ENCODE measurements around the gene GRHL1. TPM values are rescaled to one million over a fixed set of nuclear protein-coding genes. Genes with fewer than 3 reads are reported as not detected.

The GRHL1 gene
- total RNA-seq, 1 experiment from 2014 or later: 2.5 TPM

DNA sequence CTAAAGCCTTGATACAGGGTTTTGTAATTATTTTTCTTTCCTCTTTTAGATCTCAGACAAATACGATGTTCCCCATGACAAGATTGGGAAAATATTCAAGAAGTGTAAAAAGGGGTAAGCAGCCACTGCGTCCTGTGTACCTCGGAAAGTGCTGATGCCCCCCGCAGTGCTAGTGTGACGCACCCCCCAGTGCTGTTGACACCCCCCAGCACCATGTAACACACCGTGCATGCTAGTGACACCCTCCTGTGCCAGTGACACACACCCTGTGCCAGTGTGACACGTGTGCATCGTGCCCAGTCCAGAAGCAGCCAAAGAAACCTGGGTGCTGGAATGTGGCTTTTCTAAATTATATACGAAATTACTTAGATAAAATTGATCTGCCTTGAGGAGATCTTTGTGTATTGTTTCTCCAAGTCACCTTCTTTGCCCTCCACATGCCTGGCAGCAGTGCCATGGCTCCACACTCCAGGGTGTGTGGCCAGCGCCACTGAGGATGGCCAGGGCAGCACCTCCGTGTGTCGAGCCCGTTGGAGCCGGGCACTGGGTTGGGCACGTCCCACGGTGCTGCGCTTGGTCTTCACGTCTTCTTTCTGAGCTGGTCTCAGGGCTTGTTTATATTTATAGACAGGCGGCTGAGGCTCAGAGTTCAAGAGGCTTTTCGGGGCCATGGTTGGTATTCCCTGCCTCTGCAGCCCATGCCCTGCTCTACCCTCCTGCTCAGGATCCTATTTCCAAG is 47.6 kb downstream of the GRHL1 start:
- no peak overlapping the region for H2BK15ac ChIP-seq (ENCODE audit: low read depth, low read length)
- no peaks in the 10 kb centered on the region for H3K79me2 ChIP-seq (ENCODE audit: insufficient read depth, low read length)
- no peak overlapping the region for H2BK120ac ChIP-seq (ENCODE audit: low read depth, low read length, poor library complexity, severe bottlenecking)
- no peak for DNase-seq
- H3K9me3 ChIP-seq (ENCODE audit: control insufficient read depth, low read depth, low read length): no peaks in the 10 kb centered on the region
- Mint-ChIP-seq H3K4me3 (no peak overlapping the region), H3K36me3 (ENCODE audit: insufficient read depth in 1 of 3, low read depth in 3 of 3) (peaks cover 0 to 5% (median 0%) of the 10 kb centered on the region in 3 experiments; a peak in 1 of 7 replicates), H3K27me3 (ENCODE audit: low read depth) (peaks cover 3% of the 10 kb centered on the region; the same call in 1 of the 2 replicates), H3K27ac (no peak overlapping the region), H3K4me1 (peaks cover 6 to 15% of the 10 kb centered on the region in 2 experiments), H3K9me3 (no peaks in the 10 kb centered on the region)
- H2BK5ac ChIP-seq (ENCODE audit: insufficient read length, low read length): no peak overlapping the region
- no peak overlapping the region for H3K9ac ChIP-seq (ENCODE audit: extremely low read depth, insufficient read length, low read length)
- H3T11ph ChIP-seq (ENCODE audit: low read length): no peak overlapping the region
- no peak overlapping the region for H3K56ac ChIP-seq (ENCODE audit: insufficient read length, low read depth, low read length)
- no peak overlapping the region for H3K23ac ChIP-seq (ENCODE audit: insufficient read length, low read depth, low read length)
- no peak overlapping the region for H2BK20ac ChIP-seq (ENCODE audit: low read depth, low read length, poor library complexity, severe bottlenecking)
- no peak overlapping the region for H2AK5ac ChIP-seq (ENCODE audit: insufficient read length, low read length)
- no peaks in the 10 kb centered on the region for H3K27me3 ChIP-seq (ENCODE audit: insufficient read depth, low read length)
- H4K8ac ChIP-seq (replicated peaks; ENCODE audit: insufficient read length, low read depth, low read length): no peak overlapping the region
- no peak overlapping the region for H3K14ac ChIP-seq (ENCODE audit: insufficient read depth, low read length)
- no peak overlapping the region for H4K5ac ChIP-seq (ENCODE audit: insufficient read length, low read depth, low read length)
- H3K27ac ChIP-seq (ENCODE audit: insufficient read length, low read depth, low read length): no peak overlapping the region
- no peak overlapping the region for H4K91ac ChIP-seq (ENCODE audit: insufficient read length, low read depth, low read length)
- no peaks in the 10 kb centered on the region for H3K23me2 ChIP-seq (ENCODE audit: insufficient read length, low read depth, low read length, poor library complexity, severe bottlenecking)
- no peak overlapping the region for H3K4ac ChIP-seq (ENCODE audit: low read depth, low read length)
- H4K20me1 ChIP-seq (ENCODE audit: control insufficient read depth, insufficient read depth, insufficient read length): no peaks in the 10 kb centered on the region
- no peaks in the 10 kb centered on the region for H3K79me1 ChIP-seq (ENCODE audit: insufficient read depth, low read depth, low read length, poor library complexity, severe bottlenecking)
- TF ChIP-seq, protein P1, sequence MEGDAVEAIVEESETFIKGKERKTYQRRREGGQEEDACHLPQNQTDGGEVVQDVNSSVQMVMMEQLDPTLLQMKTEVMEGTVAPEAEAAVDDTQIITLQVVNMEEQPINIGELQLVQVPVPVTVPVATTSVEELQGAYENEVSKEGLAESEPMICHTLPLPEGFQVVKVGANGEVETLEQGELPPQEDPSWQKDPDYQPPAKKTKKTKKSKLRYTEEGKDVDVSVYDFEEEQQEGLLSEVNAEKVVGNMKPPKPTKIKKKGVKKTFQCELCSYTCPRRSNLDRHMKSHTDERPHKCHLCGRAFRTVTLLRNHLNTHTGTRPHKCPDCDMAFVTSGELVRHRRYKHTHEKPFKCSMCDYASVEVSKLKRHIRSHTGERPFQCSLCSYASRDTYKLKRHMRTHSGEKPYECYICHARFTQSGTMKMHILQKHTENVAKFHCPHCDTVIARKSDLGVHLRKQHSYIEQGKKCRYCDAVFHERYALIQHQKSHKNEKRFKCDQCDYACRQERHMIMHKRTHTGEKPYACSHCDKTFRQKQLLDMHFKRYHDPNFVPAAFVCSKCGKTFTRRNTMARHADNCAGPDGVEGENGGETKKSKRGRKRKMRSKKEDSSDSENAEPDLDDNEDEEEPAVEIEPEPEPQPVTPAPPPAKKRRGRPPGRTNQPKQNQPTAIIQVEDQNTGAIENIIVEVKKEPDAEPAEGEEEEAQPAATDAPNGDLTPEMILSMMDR (conservative IDR thresholded peaks at IDR 0.05): no peak
- no peak overlapping the region for H2BK12ac ChIP-seq (ENCODE audit: insufficient read length, low read depth, low read length)
- WGBS (ENCODE audit: extremely low coverage, insufficient read length, low lambda C conversion rate): no CpG with 5 or more reads among the region's 20 CpGs
- no peak overlapping the region for H2AFZ ChIP-seq (ENCODE audit: low read length)
- no peak overlapping the region for H3K18ac ChIP-seq (ENCODE audit: insufficient read length, low read depth, low read length)
- no peak overlapping the region for H3K4me2 ChIP-seq (ENCODE audit: insufficient read depth, insufficient read length, low read length)
- H3K4me1 ChIP-seq (ENCODE audit: insufficient read depth, low read length): no peaks in the 10 kb centered on the region; the same call in 1 of the 2 replicates
